GM12878 (cell line): ENCODE measurements around the gene CWF19L1.

Source experiments
- ATF2 ChIP-seq: IDR thresholded peaks from 2 replicates; pipeline ENCODE4 v1.6.1; 2012; ENCODE audit warnings: low read length, inconsistent platforms
- BHLHE40 ChIP-seq, 2 experiments: fragments of 450-650 bp in 1 of 2; IDR thresholded peaks; 2 replicates each; pipeline ENCODE4 v1.6.1; 2011 to 2017; ENCODE audit warnings: low read depth in 2 of 2, borderline replicate concordance in 1 of 2, improper control_type of control experiment in 1 of 2, low read length in 1 of 2, mild to moderate bottlenecking in 1 of 2
- REST ChIP-seq: IDR thresholded peaks from 2 replicates; pipeline ENCODE4 v1.6.1; 2012; ENCODE audit warnings: mild to moderate bottlenecking, low read depth, low read length

GRCh38 chr10:100307684-100308083 is 40.2 kb upstream of the CWF19L1 start:
- TF ChIP-seq ATF2: no peak
- no peak for TF ChIP-seq REST
- TF ChIP-seq BHLHE40 (IDR thresholded peaks at IDR 0.05; ENCODE audit: borderline replicate concordance in 1 of 2, low read depth in 2 of 2, low read length in 1 of 2): no peak
